Measurements from ENCODE around the gene PERCC1. TPM values are rescaled to one million over a fixed set of nuclear protein-coding genes. Genes with fewer than 3 reads are reported as not detected.

Gene PERCC1
- polyA plus RNA-seq, 1 experiment: not detected

GRCh38 chr16:1401061-1401757 is 29.7 kb upstream of the PERCC1 start:
- ChIA-PET CTCF (no interaction called here), POLR2A (interaction anchor here (0.6 kb wide), 1 partner anchor 78 kb away, joined by 4 read pairs; no protein-coding TSS in a partner anchor)
- no peak for TF ChIP-seq CTCF (IDR thresholded peaks at IDR 0.05; ENCODE audit: low read depth, low read length)
- DNase-seq (ENCODE audit: low read depth, low spot score): no peak
- no peaks in the 10 kb centered on the region for H3K27me3 ChIP-seq (ENCODE audit: control insufficient read depth, insufficient read depth, low read length)
- H3K4me3 ChIP-seq (ENCODE audit: low read depth, low read length): no peak overlapping the region
- no peaks in the 10 kb centered on the region; the same call in 1 of the 2 replicates for H3K9me3 ChIP-seq (ENCODE audit: control insufficient read depth, insufficient read depth, low read length)
- no peak overlapping the region for H3K27ac ChIP-seq (ENCODE audit: low read depth, low read length)

- TF ChIP-seq CTCF (IDR thresholded peaks at IDR 0.05; ENCODE audit: low read depth, low read length): no peak
- Histone ChIP-seq H3K9me3 (ENCODE audit: control insufficient read depth, insufficient read depth, low read length) (no peaks in the 10 kb centered on the region; the same call in 1 of the 2 replicates), H3K27me3 (ENCODE audit: control insufficient read depth, insufficient read depth, low read length) (no peaks in the 10 kb centered on the region), H3K27ac (ENCODE audit: low read depth, low read length) (no peak overlapping the region), H3K4me3 (ENCODE audit: low read depth, low read length) (no peak overlapping the region)
- DNase-seq (ENCODE audit: low read depth, low spot score): no peak
- ChIA-PET POLR2A (interaction anchor here (0.6 kb wide), 1 partner anchor 79 kb away, joined by 4 read pairs; no protein-coding TSS in a partner anchor), CTCF (no interaction called here)
Observed at GRCh38 chr16:1401758-1402154, 29.1 kb upstream of the PERCC1 start.

GRCh38 chr16:1403036-1403435 is 27.8 kb upstream of the PERCC1 start:
- POLR2A ChIA-PET: no interaction called here
- no peak for TF ChIP-seq CTCF (IDR thresholded peaks at IDR 0.05; ENCODE audit: low read depth, low read length)

GRCh38 chr16:1403733-1404132 is 27.1 kb upstream of the PERCC1 start:
- Histone ChIP-seq H3K27me3 (ENCODE audit: control insufficient read depth, insufficient read depth, low read length) (no peaks in the 10 kb centered on the region), H3K9me3 (ENCODE audit: control insufficient read depth, insufficient read depth, low read length) (no peaks in the 10 kb centered on the region; the same call in 1 of the 2 replicates), H3K4me3 (ENCODE audit: low read depth, low read length) (no peak overlapping the region), H3K27ac (ENCODE audit: low read depth, low read length) (no peak overlapping the region)
- DNase-seq (ENCODE audit: low read depth, low spot score): no peak
- ChIA-PET POLR2A (no interaction called here), CTCF (no interaction called here)
- no peak for TF ChIP-seq CTCF (IDR thresholded peaks at IDR 0.05; ENCODE audit: low read depth, low read length)

More at GRCh38 chr16:1403036-1403435, 27.8 kb upstream of the PERCC1 start:
- H3K27ac ChIP-seq (ENCODE audit: low read depth, low read length): no peak overlapping the region
- CTCF ChIA-PET: no interaction called here
- H3K9me3 ChIP-seq (ENCODE audit: control insufficient read depth, insufficient read depth, low read length): no peaks in the 10 kb centered on the region; the same call in 1 of the 2 replicates
- H3K4me3 ChIP-seq (ENCODE audit: low read depth, low read length): no peak overlapping the region
- H3K27me3 ChIP-seq (ENCODE audit: control insufficient read depth, insufficient read depth, low read length): no peaks in the 10 kb centered on the region
- no peak for DNase-seq (ENCODE audit: low read depth, low spot score)

GRCh38 chr16:1407753-1408152 is 23.1 kb upstream of the PERCC1 start:
- peak overlapping the region; percentile 32 for H3K4me3 ChIP-seq (ENCODE audit: low read depth, low read length)
- H3K27ac ChIP-seq (ENCODE audit: low read depth, low read length): peak overlapping the region; percentile 39
- H3K9me3 ChIP-seq (ENCODE audit: control insufficient read depth, insufficient read depth, low read length): no peaks in the 10 kb centered on the region
- DNase-seq (ENCODE audit: low read depth, low spot score): no peak
- ChIA-PET CTCF (no interaction called here), POLR2A (interaction anchor here (0.6 to 1.0 kb wide), 2 partner anchors 13 to 24 kb away, joined by 5 read pairs; partner anchors contain the start of gene UQCC4)
- H3K27me3 ChIP-seq (ENCODE audit: control insufficient read depth, insufficient read depth, low read length): no peaks in the 10 kb centered on the region
- TF ChIP-seq CTCF (IDR thresholded peaks at IDR 0.05; ENCODE audit: low read depth, low read length): no peak
